ENCODE data around the gene KSR1. TPM values are rescaled to one million over a fixed set of nuclear protein-coding genes. Genes with fewer than 3 reads are reported as not detected.
"Not testable (repeated sequence)": the region's sequence is repeated elsewhere in the genome, so short reads cannot be mapped to it uniquely, and the experiment has no call there.

KSR1 gene
- total and polyA plus RNA-seq, 2 donors: 22.7 to 27.3 TPM

DNA sequence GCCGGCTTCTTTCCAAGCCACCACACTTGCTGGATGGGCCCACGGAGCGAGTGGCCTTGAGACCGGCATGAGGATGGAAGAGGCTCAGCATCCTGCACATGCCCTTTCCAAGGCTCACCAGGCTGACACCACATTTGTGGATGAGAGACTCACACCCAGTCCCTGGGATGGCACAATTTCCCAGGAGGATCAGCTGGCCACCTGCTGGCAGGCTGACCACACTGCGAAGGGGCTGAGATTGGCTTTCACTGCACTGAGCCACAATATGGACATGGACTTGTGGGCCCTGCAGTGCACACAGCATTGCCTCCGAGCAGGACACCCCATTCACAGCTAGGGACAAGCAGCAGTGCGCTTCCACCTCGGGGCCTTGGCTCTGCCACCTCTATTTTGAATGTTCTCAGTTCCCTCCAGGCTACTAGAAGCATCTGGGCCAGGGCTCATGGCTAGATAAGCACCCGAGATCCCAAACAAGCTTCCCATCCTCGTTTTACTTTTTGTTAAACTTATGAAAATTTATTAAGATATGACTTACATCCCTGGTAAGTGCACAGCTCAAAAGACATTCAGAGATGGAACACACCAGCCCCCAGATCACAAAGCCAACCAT, 25.3 kb upstream of the KSR1 start:
- 84% methylated on average over 10 of the region's 10 CpGs for WGBS
- Histone ChIP-seq H3K36me3 (ENCODE audit: insufficient read depth) (no peaks in the 10 kb centered on the region), H3K27ac (ENCODE audit: low read depth) (no peak overlapping the region), H3K4me1 (ENCODE audit: insufficient read depth) (no peaks in the 10 kb centered on the region), H3K4me3 (ENCODE audit: low read depth, low read length) (no peak overlapping the region)
- DNase-seq (ENCODE audit: extremely low spot score): no peak

DNA sequence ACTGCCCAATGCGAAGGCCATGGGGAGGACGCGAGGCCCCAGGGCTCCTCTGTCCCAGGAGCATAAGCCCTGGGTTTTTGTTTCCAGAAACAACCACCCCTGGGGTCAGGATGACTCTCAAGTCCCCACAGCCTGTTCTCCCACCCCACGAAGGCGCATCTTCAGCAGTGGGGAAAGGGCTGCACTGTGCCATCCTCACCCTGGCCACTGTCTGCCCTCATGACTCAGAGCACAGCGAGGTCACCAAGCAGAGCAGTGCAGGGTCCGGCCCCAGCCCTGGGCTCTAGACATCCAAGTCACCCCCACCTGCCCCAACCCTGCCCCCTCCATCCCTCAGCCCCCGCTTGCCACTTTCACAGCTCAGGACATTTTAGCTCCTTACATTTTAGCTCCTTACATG, 22.7 kb upstream of the KSR1 start:
- Histone ChIP-seq H3K27ac (ENCODE audit: low read depth) (no peak overlapping the region), H3K4me1 (ENCODE audit: insufficient read depth) (no peaks in the 10 kb centered on the region), H3K4me3 (ENCODE audit: low read depth, low read length) (no peak overlapping the region), H3K36me3 (ENCODE audit: insufficient read depth) (no peaks in the 10 kb centered on the region)
- WGBS: 83% methylated on average over 8 of the region's 8 CpGs
- no peak for DNase-seq (ENCODE audit: extremely low spot score)

DNA sequence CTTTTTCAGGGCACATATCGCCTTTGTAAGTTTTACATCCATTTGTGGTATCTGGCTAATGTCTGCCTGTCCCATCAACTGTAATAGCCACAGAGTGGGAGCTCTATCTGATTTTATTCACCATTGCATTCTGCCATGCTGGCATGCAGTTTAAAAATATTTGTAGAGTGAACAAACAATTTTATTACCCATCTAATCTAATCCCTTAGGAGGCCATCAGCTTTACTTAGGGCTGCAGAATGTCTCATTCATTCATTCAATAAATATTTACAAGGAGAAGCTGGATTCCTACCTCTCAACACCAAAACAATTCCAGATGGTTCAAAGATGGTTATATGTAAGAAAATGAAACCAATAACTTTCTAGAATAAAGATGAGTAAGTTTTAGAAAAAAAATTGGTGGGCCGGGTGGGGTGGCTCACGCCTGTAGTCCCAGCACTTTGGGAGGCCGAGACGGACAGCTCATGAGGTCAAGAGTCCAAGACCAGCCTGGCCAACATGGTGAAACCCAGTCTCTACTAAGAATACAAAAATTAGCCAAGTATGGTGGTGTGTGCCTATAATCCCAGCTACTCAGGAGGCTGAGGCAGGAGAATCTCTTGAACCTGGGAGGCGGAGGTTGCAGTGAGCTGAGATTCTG, 20.7 kb upstream of the KSR1 start:
- not testable (repeated sequence) for H3K4me3 ChIP-seq (ENCODE audit: low read depth, low read length); H3K4me1 ChIP-seq (ENCODE audit: insufficient read depth); H3K27ac ChIP-seq (ENCODE audit: low read depth); DNase-seq (ENCODE audit: extremely low spot score); H3K36me3 ChIP-seq (ENCODE audit: insufficient read depth)
- WGBS: 80% methylated on average over 6 of the region's 6 CpGs

DNA sequence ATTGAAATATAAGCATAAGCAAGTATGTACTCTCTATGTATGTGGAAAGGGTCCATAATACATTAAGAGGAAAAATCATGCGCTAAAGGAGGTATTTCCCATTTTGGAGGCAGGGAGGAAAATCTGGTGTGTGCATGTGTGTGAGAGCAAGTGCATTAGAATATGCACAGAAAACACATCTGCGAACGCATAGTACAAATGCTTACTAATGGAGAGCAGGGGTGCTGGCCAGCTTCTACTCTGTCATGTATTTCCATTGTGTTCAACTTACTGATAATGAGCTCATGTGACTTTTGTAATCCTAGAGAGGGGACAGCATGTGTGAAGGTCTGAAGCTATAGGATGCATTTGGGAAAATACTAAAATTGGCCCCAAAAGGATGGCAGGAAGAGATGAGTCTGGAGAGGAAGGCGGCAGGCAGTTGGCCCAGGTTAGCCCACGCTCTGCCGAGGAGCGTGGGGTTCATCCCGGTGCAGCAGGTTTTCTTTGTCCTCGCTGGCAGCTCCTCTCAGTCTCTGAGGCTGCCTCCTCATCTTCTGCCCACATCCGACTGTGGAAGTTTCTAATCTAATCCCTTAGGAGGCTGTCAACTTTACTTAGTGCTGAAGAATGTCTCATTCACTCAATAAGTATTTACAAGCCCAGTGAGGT, 17.8 kb upstream of the KSR1 start:
- no peak overlapping the region for H3K4me3 ChIP-seq (ENCODE audit: low read depth, low read length)
- H3K4me1 ChIP-seq (ENCODE audit: insufficient read depth): no peaks in the 10 kb centered on the region
- 87% methylated on average over 10 of the region's 10 CpGs for WGBS
- H3K36me3 ChIP-seq (ENCODE audit: insufficient read depth): no peaks in the 10 kb centered on the region
- no peak overlapping the region for H3K27ac ChIP-seq (ENCODE audit: low read depth)
- DNase-seq (ENCODE audit: extremely low spot score): no peak

DNA sequence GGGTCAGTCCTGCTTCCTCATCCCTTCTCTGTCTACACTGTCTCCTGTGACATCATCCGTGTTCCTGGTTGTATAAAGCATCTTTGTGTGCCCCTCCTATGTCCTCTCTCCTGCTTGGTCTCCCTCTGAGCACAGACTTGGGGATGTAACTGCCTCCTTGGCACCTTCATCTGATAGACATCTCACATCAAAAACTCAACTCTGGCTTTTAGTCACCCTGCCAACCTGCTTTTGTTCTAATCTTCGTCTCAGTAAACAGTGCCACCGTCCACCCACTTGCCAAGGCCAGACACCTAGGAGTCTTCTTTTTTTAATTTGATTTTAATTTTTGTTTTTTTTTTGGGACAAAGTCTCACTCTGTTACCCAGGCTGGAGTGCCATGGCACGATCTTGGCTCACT, 16.9 kb upstream of the KSR1 start:
- Histone ChIP-seq H3K36me3 (ENCODE audit: insufficient read depth) (no peaks in the 10 kb centered on the region), H3K4me1 (ENCODE audit: insufficient read depth) (no peaks in the 10 kb centered on the region), H3K4me3 (ENCODE audit: low read depth, low read length) (no peak overlapping the region), H3K27ac (ENCODE audit: low read depth) (no peak overlapping the region)
- DNase-seq (ENCODE audit: extremely low spot score): no peak
- WGBS: 65% methylated on average over 4 of the region's 4 CpGs

DNA sequence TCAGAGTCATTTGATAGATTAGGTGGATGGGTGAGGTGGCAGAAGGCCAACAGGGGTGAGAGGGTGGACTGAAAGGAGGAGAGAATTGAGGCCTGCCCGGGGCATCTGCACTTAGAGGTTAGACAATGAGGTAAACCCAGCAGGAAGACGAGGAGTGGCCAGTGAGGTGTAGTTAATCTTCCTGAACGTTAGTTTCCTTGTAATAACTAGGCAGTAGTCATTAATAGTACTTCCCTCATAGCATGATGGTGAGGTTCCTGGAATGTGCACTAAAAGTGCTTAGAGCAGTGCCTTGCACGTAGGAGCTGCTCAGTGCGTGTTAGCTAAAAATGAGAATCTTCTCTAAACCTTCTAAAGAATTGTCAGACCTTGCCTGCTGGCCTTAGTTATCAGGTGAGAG, 13.5 kb upstream of the KSR1 start:
- Histone ChIP-seq H3K27ac (ENCODE audit: low read depth) (no peak overlapping the region), H3K36me3 (ENCODE audit: insufficient read depth) (no peaks in the 10 kb centered on the region), H3K4me1 (ENCODE audit: insufficient read depth) (no peaks in the 10 kb centered on the region), H3K4me3 (ENCODE audit: low read depth, low read length) (no peak overlapping the region)
- DNase-seq (ENCODE audit: extremely low spot score): no peak
- WGBS: 36% methylated on average over 5 of the region's 5 CpGs

DNA sequence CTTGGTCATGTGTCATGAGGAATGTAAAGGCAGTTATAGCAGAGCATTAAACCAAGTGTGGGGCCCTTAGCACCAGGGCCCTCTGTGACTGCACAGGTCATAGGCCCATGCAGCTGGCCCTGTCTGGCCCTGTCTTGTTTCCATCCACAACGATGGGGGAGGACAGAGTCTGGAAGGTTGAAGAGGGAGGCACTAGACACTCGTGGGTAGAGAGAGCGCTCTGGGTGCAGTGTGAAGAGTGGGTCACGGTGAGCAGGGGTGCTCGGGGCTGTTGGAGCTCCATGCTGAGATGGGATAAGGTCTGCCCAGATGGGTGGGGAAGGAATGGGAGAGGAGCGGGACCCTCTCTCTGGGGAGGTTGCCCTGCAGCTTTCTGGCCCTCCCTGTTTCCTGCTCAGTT, 12.8 kb upstream of the KSR1 start:
- no peaks in the 10 kb centered on the region for H3K4me1 ChIP-seq (ENCODE audit: insufficient read depth)
- 92% methylated on average over 6 of the region's 6 CpGs for WGBS
- no peak overlapping the region for H3K27ac ChIP-seq (ENCODE audit: low read depth)
- H3K4me3 ChIP-seq (ENCODE audit: low read depth, low read length): no peak overlapping the region
- DNase-seq (ENCODE audit: extremely low spot score): no peak
- H3K36me3 ChIP-seq (ENCODE audit: insufficient read depth): no peaks in the 10 kb centered on the region

DNA sequence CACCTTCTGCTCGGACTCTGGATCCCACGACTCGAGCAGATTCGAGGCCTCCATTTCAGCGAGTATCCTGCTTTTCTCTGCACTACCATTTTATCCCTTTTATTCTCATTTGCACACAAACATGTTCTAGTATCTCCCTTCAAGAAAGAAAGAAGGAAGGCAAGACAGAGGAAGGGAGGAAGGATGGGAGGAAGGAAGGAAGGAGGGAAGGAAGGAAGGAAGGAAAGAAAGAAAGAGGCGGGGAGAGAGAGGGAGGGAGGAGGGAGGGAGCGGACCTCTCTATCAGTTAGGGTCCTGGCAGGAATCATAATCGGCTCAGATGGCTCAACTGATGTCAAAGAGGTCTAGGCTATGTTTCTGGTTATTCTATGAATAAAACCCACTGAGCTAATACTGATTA, 10.3 kb upstream of the KSR1 start:
- Histone ChIP-seq H3K36me3 (ENCODE audit: insufficient read depth) (no peaks in the 10 kb centered on the region), H3K4me3 (ENCODE audit: low read depth, low read length) (no peak overlapping the region), H3K4me1 (ENCODE audit: insufficient read depth) (no peaks in the 10 kb centered on the region), H3K27ac (ENCODE audit: low read depth) (no peak overlapping the region)
- 90% methylated on average over 8 of the region's 8 CpGs for WGBS
- DNase-seq (ENCODE audit: extremely low spot score): no peak

DNA sequence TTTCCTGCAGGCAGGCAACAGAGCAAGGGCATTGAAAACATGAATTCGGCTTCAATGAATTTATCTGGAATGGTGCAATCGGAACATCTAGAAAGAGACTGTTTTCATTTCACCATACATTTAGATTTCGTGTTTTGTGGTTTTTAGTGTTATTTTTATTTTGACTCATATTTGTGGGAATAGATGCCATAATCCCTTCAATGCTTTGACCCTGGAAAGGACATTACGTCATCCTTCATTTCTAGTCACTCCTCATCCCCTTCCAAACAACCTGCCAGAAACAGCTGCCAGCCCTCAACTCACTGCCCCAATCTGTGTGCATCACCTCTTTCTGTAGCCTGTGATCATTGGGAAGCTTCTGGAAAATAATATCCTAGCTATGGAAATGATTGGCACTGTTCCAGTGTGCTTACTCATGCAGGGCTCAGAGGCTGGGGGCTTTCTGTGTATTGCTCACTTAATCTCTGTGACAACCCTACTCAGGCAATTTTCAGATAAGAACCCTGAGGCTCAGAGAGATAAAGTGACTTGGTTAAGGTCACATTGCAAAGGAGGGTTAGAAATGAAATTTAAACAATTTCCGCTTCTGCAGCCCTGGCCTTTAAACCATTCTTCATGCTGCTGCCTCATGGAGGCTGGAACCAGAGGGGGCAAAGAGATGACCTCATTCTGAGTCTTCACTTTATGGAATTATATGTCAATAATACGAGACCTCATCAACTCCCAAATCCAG, 9.5 kb upstream of the KSR1 start:
- DNase-seq (ENCODE audit: extremely low spot score): no peak
- Histone ChIP-seq H3K4me1 (ENCODE audit: insufficient read depth) (no peaks in the 10 kb centered on the region), H3K4me3 (ENCODE audit: low read depth, low read length) (no peak overlapping the region), H3K36me3 (ENCODE audit: insufficient read depth) (no peaks in the 10 kb centered on the region), H3K27ac (ENCODE audit: low read depth) (no peak overlapping the region)
- WGBS: 65% methylated on average over 6 of the region's 6 CpGs

DNA sequence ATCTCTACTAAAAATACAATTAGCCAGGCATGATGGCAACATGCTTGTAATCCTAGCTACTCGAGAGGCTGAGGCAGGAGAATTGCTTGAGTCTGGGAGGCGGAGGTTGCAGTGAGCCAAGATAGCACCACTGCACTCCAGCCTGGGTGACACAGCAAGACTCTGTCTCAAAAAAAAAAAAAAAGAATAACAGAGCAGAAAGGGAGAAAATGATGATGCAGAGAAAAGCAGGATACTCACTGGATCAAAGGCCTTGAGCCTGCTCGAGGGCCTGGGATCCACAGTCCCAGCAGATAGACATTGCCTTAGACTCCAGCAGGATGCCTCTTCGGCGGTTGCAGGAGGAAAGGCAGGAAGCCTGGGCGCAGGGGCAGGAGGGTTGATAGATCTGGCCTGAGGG, 7.7 kb upstream of the KSR1 start:
- WGBS: 91% methylated on average over 6 of the region's 6 CpGs
- not testable (repeated sequence) for H3K4me1 ChIP-seq (ENCODE audit: insufficient read depth); H3K4me3 ChIP-seq (ENCODE audit: low read depth, low read length); H3K27ac ChIP-seq (ENCODE audit: low read depth); DNase-seq (ENCODE audit: extremely low spot score); H3K36me3 ChIP-seq (ENCODE audit: insufficient read depth)

DNA sequence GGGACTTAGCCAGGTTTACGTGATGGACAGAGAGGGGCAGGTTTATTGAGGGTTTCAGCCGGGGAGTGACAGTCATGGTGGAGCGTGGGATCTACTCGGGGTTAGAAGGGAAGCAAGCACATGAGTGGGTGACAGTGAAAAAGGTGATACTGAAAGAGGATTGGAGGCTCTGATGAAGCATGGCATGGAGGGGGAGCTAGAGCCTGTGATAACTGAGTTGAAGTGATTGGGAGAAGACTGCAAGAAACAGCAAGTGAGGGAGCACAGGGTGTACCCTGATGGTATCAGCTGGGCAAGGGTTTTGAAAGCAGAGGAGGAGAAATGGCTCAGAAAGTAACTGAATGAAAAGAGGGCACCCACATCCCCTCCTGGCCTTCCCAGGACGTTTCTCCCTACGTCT, 6.7 kb upstream of the KSR1 start:
- Histone ChIP-seq H3K4me3 (ENCODE audit: low read depth, low read length) (no peak overlapping the region), H3K4me1 (ENCODE audit: insufficient read depth) (no peaks in the 10 kb centered on the region), H3K27ac (ENCODE audit: low read depth) (no peak overlapping the region), H3K36me3 (ENCODE audit: insufficient read depth) (no peaks in the 10 kb centered on the region)
- DNase-seq (ENCODE audit: extremely low spot score): no peak
- WGBS: 83% methylated on average over 6 of the region's 6 CpGs

DNA sequence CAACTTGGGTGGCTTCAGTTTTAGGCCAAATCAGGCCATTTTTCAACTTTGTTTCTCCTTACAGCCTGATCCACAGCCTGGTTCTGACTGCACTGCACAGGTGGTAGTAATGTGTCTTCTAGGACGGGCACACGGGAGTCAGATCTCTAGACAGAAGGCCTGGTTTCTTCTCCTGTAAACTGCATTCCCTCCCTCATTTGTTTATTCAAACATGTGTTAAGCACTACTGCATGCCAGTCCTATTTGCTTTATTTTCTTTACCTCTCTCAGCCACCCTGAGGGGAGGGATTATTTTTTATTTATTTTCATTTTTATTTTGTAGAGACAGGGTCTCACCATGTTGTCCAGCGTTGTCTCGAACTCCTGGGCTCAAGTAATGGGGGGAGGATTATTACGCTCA, 6.3 kb upstream of the KSR1 start:
- no peaks in the 10 kb centered on the region for H3K36me3 ChIP-seq (ENCODE audit: insufficient read depth)
- DNase-seq (ENCODE audit: extremely low spot score): no peak
- no peaks in the 10 kb centered on the region for H3K4me1 ChIP-seq (ENCODE audit: insufficient read depth)
- WGBS: 93% methylated on average over 5 of the region's 5 CpGs
- no peak overlapping the region for H3K27ac ChIP-seq (ENCODE audit: low read depth)
- H3K4me3 ChIP-seq (ENCODE audit: low read depth, low read length): no peak overlapping the region

DNA sequence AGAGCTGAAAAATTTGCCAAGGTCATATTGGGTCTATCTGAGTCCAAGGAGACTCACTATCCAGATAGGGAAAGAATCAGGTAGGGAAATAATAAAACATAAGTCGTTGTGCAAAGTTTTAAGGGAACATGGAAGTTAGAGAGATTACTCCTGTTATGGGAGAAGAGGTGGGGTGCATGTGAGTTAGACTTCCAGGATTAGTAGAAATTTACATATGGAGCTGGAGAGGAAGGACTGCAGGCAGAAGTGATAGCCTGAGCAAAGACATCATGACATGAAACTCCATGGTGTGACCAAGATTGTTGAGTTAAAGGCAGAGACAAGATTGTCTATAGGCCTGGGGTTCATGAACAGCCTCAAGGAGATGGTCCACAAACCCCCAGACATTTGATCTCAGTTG, 5.8 kb upstream of the KSR1 start:
- no peak overlapping the region for H3K4me3 ChIP-seq (ENCODE audit: low read depth, low read length)
- H3K36me3 ChIP-seq (ENCODE audit: insufficient read depth): no peaks in the 10 kb centered on the region
- no peak for DNase-seq (ENCODE audit: extremely low spot score)
- H3K4me1 ChIP-seq (ENCODE audit: insufficient read depth): no peaks in the 10 kb centered on the region
- 77% methylated on average over 1 of the region's 1 CpG for WGBS
- no peak overlapping the region for H3K27ac ChIP-seq (ENCODE audit: low read depth)

DNA sequence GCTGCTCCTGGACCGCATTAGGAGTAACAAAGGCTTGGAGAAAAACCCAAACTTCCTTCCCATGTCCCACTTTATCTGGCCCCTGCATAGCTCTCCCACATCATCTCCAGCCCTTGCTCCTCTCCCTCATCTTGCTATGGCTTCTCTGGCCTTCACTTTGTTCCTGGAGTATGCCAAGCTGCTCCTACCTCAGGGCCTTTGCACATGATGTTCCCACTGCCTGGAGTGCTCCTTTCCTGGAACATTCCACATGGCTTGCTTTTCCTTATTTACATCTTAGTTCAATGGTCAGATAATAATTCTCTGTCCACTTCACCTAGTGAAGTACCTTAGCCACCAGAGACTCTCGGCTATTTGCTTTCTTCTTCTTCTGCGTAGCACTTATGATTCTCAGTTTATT, 4.3 kb upstream of the KSR1 start:
- DNase-seq (ENCODE audit: extremely low spot score): no peak

More for the DNA sequence above, 4.3 kb upstream of the KSR1 start:
- WGBS: 98% methylated on average over 3 of the region's 3 CpGs
- Histone ChIP-seq H3K4me1 (ENCODE audit: insufficient read depth) (no peaks in the 10 kb centered on the region), H3K4me3 (ENCODE audit: low read depth, low read length) (no peak overlapping the region), H3K27ac (ENCODE audit: low read depth) (no peak overlapping the region), H3K36me3 (ENCODE audit: insufficient read depth) (no peaks in the 10 kb centered on the region)
